ENCODE results near the gene OTUB2. TPM values are rescaled to one million over a fixed set of nuclear protein-coding genes. Genes with fewer than 3 reads are reported as not detected.

Gene OTUB2
- polyA plus RNA-seq, 3 donors: 4.3 to 5.0 (median 4.6) TPM

DNA sequence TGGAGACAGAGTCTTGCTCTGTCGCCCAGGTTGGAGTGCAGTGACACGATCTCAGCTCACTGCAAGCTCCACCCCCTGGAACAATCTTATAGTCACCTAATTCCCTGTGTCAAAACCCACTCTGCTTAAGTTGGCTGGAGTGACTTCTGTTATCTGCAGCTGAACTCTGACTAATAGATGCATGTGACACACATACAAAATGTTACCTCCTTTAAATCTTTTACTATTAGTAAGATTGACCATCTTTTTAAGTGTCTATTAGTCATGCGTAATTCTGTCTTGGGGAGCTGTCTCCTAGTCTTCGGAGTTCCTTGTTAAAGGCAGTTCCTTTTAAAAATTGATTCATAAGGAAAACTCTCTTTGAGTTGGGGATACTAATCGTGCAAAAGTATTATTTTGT is 62.4 kb downstream of the OTUB2 start:
- no peak for DNase-seq (ENCODE audit: low read depth in 3 of 3, low spot score in 2 of 3)

- DNase-seq (ENCODE audit: low read depth in 3 of 3, low spot score in 2 of 3): no peak
These were observed 63.3 kb downstream of the OTUB2 start for GRCh38 chr14:94089479-94089878.

- DNase-seq (ENCODE audit: low read depth in 3 of 3, low spot score in 2 of 3): no peak
These were observed 67.3 kb downstream of the OTUB2 start for GRCh38 chr14:94093418-94093817.

DNA sequence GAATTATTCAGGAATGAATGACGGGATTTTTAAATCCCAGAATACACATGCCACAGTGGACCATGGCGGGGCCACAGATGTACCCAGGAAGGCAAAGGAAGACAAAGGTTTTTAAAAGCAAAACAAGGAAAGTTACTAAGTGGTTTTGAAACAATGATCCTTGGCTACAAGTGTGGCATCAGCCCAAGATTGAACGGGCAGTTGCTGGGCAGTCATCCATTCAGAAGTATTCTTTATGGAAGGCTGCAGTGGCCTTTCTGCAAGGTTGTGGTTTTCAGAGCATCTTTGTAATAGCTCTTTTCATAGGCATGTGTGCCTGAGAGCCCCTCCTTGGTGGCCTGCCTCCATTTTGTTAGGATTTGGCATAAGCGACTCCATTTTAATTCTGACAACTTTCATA is 71.0 kb downstream of the OTUB2 start:
- no peak for DNase-seq (ENCODE audit: low read depth in 3 of 3, low spot score in 2 of 3)

Other genes starting within 250 kb of the OTUB2 start
- gene PRIMA1, start 237.9 kb upstream of the OTUB2 start, polyA plus RNA-seq (ENCODE audit: insufficient read length in 3 of 3): 1 to 10 TPM; 1.1 to 1.4 (median 1.1) TPM
- gene FAM181A, start 99.0 kb upstream of the OTUB2 start, polyA plus RNA-seq (ENCODE audit: insufficient read length in 3 of 3): not detected
- under 1 TPM; 0.24 to 0.42 (median 0.24) TPM for gene ASB2, start 49.8 kb upstream of the OTUB2 start, polyA plus RNA-seq (ENCODE audit: insufficient read length in 3 of 3)
- not detected for gene CCDC197, start 29.0 kb upstream of the OTUB2 start, polyA plus RNA-seq (ENCODE audit: insufficient read length in 3 of 3)
- 100 to 1,000 TPM; 186 to 197 (median 193) TPM for gene DDX24, start 54.9 kb downstream of the OTUB2 start, polyA plus RNA-seq (ENCODE audit: insufficient read length in 3 of 3)
- 10 to 100 TPM; 21.7 to 25.4 (median 22.9) TPM for gene IFI27L1, start 55.0 kb downstream of the OTUB2 start, polyA plus RNA-seq (ENCODE audit: insufficient read length in 3 of 3)
- gene IFI27, start 84.4 kb downstream of the OTUB2 start, polyA plus RNA-seq (ENCODE audit: insufficient read length in 3 of 3): 1 to 10 TPM; 4.2 to 7.4 (median 6.4) TPM
- 10 to 100 TPM; 17.7 to 25.7 (median 24.2) TPM for gene IFI27L2, start 103.3 kb downstream of the OTUB2 start, polyA plus RNA-seq (ENCODE audit: insufficient read length in 3 of 3)
- gene PPP4R4, start 148.0 kb downstream of the OTUB2 start, polyA plus RNA-seq (ENCODE audit: insufficient read length in 3 of 3): under 1 TPM; 0.18 to 0.32 (median 0.22) TPM

Data from right renal cortex interstitium (tissue), 3 donors.